ENCODE results near the gene CRACR2B.
A peak's percentile ranks its signal among the peaks of the same experiment; 100 is the strongest.

The CRACR2B gene

DNA sequence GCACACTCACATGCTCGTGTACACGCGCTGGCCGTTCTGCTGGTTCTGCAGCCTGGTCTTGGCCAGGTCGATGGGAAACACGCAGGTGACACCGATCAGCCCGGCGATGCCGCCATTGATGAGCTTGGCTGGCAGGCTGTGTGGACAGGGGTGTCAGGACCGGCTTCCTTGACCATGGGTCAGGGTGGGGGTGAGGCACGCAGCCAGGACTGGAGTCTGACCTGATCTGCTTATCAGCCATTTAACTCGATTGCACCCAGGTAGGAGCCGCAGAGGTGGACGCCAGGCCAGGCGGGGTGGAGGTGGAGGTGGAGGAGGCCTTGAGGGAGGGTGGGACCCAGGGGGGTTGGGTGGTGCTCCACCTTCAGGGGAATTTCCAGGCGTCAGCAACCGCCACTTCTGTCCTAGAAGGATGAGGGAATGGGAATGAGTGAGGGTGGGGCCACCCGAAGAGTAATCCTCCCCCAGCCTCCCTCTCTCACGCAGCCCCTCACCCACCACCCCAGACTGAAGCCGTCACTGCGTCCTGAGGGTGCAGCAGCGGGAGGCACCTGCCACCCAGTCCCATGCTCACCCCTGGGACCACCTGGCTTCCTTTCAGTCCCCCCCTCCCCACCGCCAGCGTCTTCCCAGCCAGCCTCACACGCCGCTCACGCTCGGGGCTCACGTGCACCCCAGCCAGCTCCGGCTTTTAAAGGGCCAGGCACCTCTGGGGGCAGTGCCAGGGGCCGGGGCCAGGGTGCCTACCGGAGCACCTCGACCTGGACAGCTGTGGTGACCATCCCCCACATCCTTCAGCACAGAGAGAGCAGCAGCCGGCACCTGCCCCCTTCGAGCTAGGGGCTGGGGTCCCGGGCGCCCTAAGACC, 32.7 kb upstream of the CRACR2B start:
- FAIRE-seq: no peak

- no peak for FAIRE-seq
Observed at GRCh38 chr11:795634-796564, 31.8 kb upstream of the CRACR2B start.

GRCh38 chr11:796565-797295, 31.0 kb upstream of the CRACR2B start:
- FAIRE-seq: no peak

DNA sequence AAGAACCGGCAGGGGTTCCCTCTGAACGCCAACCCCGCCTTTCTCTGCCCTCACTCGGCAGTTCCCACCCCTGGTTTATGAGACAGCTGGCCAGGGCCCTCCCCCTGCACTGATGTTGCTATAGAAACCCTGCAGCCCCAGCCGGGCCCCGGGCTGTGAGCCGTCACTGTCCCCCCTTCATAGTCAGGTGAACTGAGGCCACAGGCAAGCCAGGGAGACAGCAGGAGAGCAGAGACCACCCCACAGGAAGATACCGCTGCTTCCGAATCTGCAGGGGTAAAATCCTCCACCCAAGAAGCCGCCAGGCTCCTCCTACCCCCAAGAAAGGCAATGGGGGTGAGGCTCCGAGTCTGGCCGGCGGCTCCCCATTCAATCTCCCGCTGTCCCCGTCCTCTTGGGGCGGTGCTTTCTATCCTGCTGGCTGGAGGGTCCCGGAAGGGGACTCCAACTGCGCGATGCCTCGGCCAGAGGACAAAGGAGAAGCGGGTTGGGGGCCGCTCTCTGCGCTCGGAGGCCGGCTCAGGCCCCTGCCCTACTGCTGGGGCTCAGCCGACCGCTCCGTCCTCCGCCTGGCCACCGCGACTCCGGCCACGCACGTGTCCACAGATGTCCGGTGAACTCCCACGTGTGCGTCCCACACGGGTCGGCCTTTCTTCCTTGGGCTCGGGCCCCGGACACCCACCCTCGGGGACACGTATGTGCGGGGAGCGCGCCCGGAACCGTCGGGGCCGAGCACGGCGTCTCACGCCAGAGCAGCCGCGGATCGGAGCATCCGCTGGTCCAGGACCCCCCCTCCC, 30.2 kb upstream of the CRACR2B start:
- FAIRE-seq: no peak

GRCh38 chr11:798093-798713, 29.5 kb upstream of the CRACR2B start, which contains the start of gene SLC25A22:
SLC25A22 (minus strand) TSS chr11:798281; CDS start chr11:795006, 3,275 bp downstream.
- no peak for FAIRE-seq

- no peak for FAIRE-seq
Observed at GRCh38 chr11:799641-800316, 27.9 kb upstream of the CRACR2B start.

- no peak for FAIRE-seq
Observed at GRCh38 chr11:800473-800872, 27.2 kb upstream of the CRACR2B start.

GRCh38 chr11:801097-801780, 26.5 kb upstream of the CRACR2B start:
- no peak for FAIRE-seq

DNA sequence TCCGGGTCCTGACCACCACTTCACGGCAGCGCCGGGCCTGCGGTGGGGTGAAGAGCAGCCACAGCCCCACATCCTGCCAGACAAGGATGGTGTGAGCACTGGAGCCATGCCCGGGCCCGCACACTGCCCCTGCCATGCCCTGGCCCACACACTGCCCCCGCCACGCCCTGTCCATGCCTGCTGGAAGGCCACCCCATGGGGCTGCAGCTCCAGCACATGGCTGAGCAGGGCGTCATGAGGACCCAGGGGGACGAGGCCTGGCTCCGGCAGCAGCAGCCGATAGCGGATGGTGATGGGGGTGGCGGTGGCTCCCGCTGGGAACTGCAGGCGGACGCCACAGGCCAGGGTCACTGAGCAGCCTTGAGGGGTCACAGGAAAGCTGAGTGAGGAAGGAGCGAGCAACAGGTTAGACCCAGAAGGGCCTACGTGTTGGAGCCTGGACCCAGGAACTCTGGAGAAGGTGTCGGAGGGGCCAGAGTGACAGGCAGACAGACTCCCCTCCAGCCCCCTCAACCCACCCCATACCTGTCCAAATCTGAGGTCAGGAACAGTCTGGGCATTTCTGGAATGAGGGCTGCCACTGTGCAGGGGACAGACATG, 25.6 kb upstream of the CRACR2B start:
- no peak for FAIRE-seq

GRCh38 chr11:802693-803466, 24.8 kb upstream of the CRACR2B start:
- no peak for FAIRE-seq

- no peak for FAIRE-seq
Observed at GRCh38 chr11:803467-803742, 24.3 kb upstream of the CRACR2B start.

- FAIRE-seq: no peak
Observed at GRCh38 chr11:803770-804598, 23.7 kb upstream of the CRACR2B start.

- no peak for FAIRE-seq
Observed at GRCh38 chr11:804599-804964, 23.1 kb upstream of the CRACR2B start.

DNA sequence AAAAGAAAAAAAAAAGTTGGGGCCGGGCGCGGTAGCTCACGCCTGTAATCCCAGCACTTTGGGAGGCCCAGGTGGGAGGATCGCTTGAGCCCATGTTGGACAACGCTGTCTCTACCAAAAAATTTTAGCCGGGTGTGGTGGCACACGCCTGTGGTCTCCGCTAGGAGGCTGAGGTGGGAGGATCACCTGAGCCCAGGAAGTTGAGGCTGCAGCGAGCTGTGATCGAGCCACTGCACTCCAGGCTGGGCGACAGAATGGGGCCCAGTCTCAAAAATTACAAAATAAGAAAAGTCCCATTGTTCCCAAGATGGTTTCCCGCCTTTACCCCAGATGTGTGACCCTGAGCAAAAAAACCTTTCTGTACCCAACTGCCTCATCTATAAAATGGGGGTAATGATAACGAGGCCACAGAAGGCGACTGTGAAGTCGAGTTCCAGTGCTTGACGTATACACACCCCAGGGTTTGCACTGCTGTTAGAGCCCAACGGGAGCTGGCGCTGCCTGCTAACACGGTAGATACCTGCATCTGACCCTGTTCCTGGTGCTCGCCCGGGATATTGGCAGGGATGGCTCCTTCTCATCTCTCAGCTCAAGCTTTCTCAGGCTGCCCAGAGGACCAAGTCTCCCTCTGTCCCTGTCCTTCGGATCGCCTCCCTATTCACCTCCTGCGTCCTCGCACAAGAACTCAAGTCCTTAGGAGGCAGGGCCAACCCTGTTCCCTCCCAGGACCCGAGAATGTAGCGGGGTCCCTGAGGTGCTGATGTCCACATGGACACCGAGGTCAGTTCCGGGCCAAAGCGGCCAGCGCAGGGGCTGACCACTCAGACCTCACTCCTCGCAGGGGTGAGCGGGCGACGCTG, 19.1 kb upstream of the CRACR2B start:
- FAIRE-seq: no peak

GRCh38 chr11:809287-810039, 18.3 kb upstream of the CRACR2B start, which contains the start of gene RPLP2:
RPLP2 (plus strand) TSS chr11:809967; CDS start chr11:810235, 268 bp downstream.
- FAIRE-seq: peak; percentile 86

DNA sequence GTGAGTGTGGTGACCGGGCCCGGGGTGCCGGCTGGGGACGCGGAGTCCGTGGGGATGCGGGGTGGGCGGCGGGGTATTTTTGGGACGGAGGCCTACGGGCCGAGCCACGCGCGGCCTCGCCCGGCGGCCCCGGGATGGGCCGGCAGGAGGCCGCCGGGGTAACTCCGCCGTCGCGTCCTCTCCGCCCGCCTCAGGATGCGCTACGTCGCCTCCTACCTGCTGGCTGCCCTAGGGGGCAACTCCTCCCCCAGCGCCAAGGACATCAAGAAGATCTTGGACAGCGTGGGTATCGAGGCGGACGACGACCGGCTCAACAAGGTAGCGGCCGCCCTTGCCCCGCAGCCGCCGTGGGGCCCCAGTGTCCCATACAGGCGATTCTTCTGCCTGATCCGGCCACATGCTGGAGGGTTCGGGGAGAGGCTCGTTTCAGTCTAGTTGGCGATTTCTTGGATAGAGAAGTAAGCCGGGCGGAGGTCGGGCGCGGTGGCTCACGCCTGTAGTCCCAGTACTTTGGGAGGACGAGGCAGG, 17.6 kb upstream of the CRACR2B start:
- FAIRE-seq: no peak
